HepG2 (cell line): ENCODE results near the gene DCTN4. TPM values are rescaled to one million over a fixed set of nuclear protein-coding genes. Genes with fewer than 3 reads are reported as not detected.

Experiments used
- GABPB1 ChIP-seq: IDR thresholded peaks from 2 replicates; pipeline ENCODE4 v1.6.1; 2016; ENCODE audit warnings: mild to moderate bottlenecking, missing genetic modification reagents, moderate library complexity, missing compliant biosample characterization
- HMGXB4 ChIP-seq, 2 experiments: sonication (generic) in 1 of 2; formaldehyde crosslinking in 1 of 2; IDR thresholded peaks; 2 replicates each; pipeline versions ENCODE4 v1.4.0 to v1.6.1; 2018 to 2020; ENCODE audit warnings: missing genetic modification reagents in 2 of 2, borderline replicate concordance in 1 of 2, low read depth in 1 of 2, mild to moderate bottlenecking in 1 of 2, missing biosample characterization in 1 of 2
- KDM5A ChIP-seq: fragments of 200-600 bp; sonication (generic); IDR thresholded peaks from 2 replicates; pipeline ENCODE4 v1.7.0; 2018; ENCODE audit warnings: antibody characterized with exemption, mild to moderate bottlenecking, low read length, borderline replicate concordance
- KMT2A ChIP-seq: sonication (generic); formaldehyde crosslinking; IDR thresholded peaks from 2 replicates; pipeline ENCODE4 v1.4.0; 2020; ENCODE audit warnings: missing genetic modification reagents
- NFKB2 ChIP-seq: sonication (generic); formaldehyde crosslinking; IDR thresholded peaks from 2 replicates; pipeline ENCODE4 v1.4.0; 2020; ENCODE audit warnings: missing genetic modification reagents, borderline replicate concordance
- RARG ChIP-seq: sonication (generic); formaldehyde crosslinking; IDR thresholded peaks from 2 replicates; pipeline ENCODE4 v1.4.0; 2020; ENCODE audit warnings: low read depth, mild to moderate bottlenecking, missing genetic modification reagents
- REST ChIP-seq, 2 experiments: IDR thresholded peaks; 2 replicates each; pipeline ENCODE4 v1.6.1; 2011 to 2012; ENCODE audit warnings: low read length in 2 of 2, borderline replicate concordance in 1 of 2, low read depth in 1 of 2, mild to moderate bottlenecking in 1 of 2, moderate library complexity in 1 of 2
- SALL1 ChIP-seq: sonication (generic); formaldehyde crosslinking; IDR thresholded peaks from 2 replicates; pipeline ENCODE4 v1.8.0; 2022; ENCODE audit warnings: mild to moderate bottlenecking, missing genetic modification reagents
- TFDP2 ChIP-seq: sonication (generic); formaldehyde crosslinking; IDR thresholded peaks from 2 replicates; pipeline ENCODE4 v1.4.0; 2020; ENCODE audit warnings: missing genetic modification reagents
- U2AF1 ChIP-seq: fragments of 200-400 bp; formaldehyde crosslinking; optimal IDR thresholded peaks from 2 replicates; pipeline ENCODE3; 2017; ENCODE audit warnings: mild to moderate bottlenecking, low read depth, low read length
- ZNF564 ChIP-seq: sonication (generic); formaldehyde crosslinking; IDR thresholded peaks from 2 replicates; pipeline ENCODE4 v1.8.1; 2023; ENCODE audit warnings: mild to moderate bottlenecking, missing genetic modification reagents
- ZNF782 ChIP-seq: sonication (generic); formaldehyde crosslinking; IDR thresholded peaks from 2 replicates; pipeline ENCODE4 v1.4.0; 2020; ENCODE audit warnings: missing genetic modification reagents, mild to moderate bottlenecking, borderline replicate concordance
- ZSCAN31 ChIP-seq: sonication (generic); formaldehyde crosslinking; IDR thresholded peaks from 2 replicates; pipeline ENCODE4 v1.5.0; 2020; ENCODE audit warnings: low read depth, mild to moderate bottlenecking, missing genetic modification reagents
- polyA plus RNA-seq, 8 experiments: library from polyadenylated mRNA; depleted of rRNA in 3 of 8; stranded (reverse) in 7 of 8; unstranded in 1 of 8; fragments of >200 nt; fragmentation: Illumina TruSeq in 4 of 8; extraction: Trizol in 4 of 8; gene quantifications; 2 replicates each; pipeline versions ENCODE4 v1.2.1 to v1.2.3, GENCODE V29; 2011 to 2016; ENCODE audit warnings: low read depth in 4 of 8, missing spikeins in 1 of 8, mixed read lengths in 1 of 8; ENCODE audit not compliant: insufficient read depth in 1 of 8
- total RNA-seq, 5 experiments: library from RNA; depleted of rRNA; stranded (reverse); fragments of >200 nt; fragmentation: Illumina TruSeq; extraction: Trizol; gene quantifications; 2 replicates each; pipeline ENCODE4 v1.2.3, GENCODE V29; 2016; ENCODE audit warnings: low read depth in 1 of 5

The DCTN4 gene
- total and polyA plus RNA-seq, 2 of the 13 experiments (the other 11 are each of a cell fraction or from before 2014, with no cell fraction given), result 24.1 to 26.9 TPM

GRCh38 chr5:150778517-150779396 lies 19.9 kb upstream of the DCTN4 start, which contains the start of gene SMIM3 (continued):
- TF ChIP-seq REST (IDR thresholded peaks at IDR 0.05; ENCODE audit: borderline replicate concordance in 1 of 2, low read depth in 1 of 2, low read length in 2 of 2), result 0 out of 4 replicates have a peak, but pooled peaks of 1 of the 2 experiments have one; percentile 22
- peak; percentile 58; the same call in 1 of the 2 replicates for TF ChIP-seq KDM5A
- TF ChIP-seq ZNF782 (CRISPR knock-in tag), result peak; percentile 52; the same call in 1 of the 2 replicates
- TF ChIP-seq HMGXB4 (CRISPR knock-in tag; IDR thresholded peaks at IDR 0.05; ENCODE audit: borderline replicate concordance in 1 of 2, low read depth in 1 of 2), result peak; percentile 58 to 94
- peak; percentile 43 for TF ChIP-seq U2AF1
- TF ChIP-seq NFKB2 (CRISPR knock-in tag), result peak; percentile 88; the same call in 1 of the 2 replicates
- TF ChIP-seq ZNF564, result peak; percentile 29; the same call in 1 of the 2 replicates
- 0 out of 2 replicates have a peak, but pooled peaks have one; percentile 47 for TF ChIP-seq ZSCAN31 (CRISPR knock-in tag)
- no peak for TF ChIP-seq RARG (CRISPR knock-in tag)
- 0 out of 2 replicates have a peak, but pooled peaks have one; percentile 36 for TF ChIP-seq KMT2A (CRISPR knock-in tag)
- TF ChIP-seq GABPB1 (CRISPR knock-in tag), result peak; percentile 80
- TF ChIP-seq TFDP2 (CRISPR knock-in tag), result peak; percentile 76
- TF ChIP-seq SALL1 (CRISPR knock-in tag), result peak; percentile 47
